Stimulated activated CD8-positive, alpha-beta memory T cell treated with anti-CD3 and anti-CD28 coated beads, Interleukin-4, amount 100 ng/mL, for 48 hours (primary cell): ENCODE results near the gene SRGAP1.
"Not testable (repeated sequence)": the region's sequence is repeated elsewhere in the genome, so short reads cannot be mapped to it uniquely, and the experiment has no call there.

Experiments
- DNase-seq: peaks from one replicate; pipeline ENCODE4 v3.0.0-alpha.2; 2020

The SRGAP1 gene

DNA sequence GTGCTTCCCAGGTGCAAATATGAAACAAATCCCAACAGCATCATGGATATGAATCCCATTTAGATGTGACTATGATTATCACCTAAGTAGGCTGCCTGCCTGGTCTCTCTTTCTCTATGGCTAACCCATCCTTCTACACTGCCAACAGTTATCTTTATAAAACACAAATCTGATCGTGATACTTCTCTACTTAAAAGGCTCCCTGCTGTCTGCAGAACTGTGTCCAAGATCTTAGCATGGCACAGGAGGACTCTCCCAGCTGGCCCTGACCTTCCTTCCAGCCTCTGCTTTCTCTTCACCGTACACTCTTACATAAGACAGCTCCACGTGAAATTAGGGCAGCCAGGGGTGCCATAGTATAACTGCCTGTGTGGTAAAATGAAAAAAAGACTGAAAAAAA, 3.5 kb upstream of the SRGAP1 start:
- DNase-seq = no peak

DNA sequence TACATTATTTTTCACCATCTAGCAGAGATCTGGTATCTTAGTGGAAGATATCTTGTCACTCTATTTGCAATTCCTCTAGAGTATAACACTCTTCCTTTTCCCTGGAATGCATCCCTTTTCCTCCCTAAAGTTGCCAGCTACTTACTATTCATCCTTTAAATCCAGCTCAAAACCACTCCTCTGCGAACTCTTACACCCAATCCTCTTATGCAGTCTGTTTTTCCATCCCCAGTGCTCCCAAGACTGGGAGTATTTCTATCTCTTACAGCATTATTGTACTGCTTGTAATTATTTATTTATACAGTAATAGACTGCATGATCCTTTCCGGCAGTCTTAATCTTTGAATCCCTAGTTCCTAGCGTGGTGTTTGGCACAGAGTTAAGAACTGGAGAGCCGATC, 2.9 kb upstream of the SRGAP1 start:
- DNase-seq = no peak

GRCh38 chr12:63842750-63843149, 1.8 kb upstream of the SRGAP1 start:
- DNase-seq = not testable (repeated sequence)

DNA sequence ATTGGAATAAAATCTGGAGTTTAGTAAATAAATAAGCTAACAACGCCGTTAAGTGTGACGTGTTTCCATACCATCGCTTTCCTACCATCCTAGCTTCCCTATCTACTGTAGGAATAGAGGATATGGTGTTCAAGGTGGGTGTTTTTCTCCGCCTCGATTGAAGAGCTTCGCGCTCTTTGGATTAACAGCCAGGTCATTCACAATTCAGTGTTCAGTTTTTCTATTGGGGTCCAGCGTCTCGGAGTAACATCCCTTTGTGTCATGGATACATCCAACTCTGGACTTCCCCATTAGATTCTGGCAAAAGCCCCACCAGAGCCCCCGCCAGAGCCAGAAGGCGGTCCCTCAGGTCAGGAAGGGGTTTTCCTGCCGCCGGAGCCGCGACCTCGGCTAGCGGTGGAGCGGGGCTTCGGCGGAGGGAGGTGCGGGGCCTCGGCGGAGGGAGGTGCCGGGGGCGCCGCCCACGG, 1.2 kb upstream of the SRGAP1 start:
- DNase-seq = no peak

DNA sequence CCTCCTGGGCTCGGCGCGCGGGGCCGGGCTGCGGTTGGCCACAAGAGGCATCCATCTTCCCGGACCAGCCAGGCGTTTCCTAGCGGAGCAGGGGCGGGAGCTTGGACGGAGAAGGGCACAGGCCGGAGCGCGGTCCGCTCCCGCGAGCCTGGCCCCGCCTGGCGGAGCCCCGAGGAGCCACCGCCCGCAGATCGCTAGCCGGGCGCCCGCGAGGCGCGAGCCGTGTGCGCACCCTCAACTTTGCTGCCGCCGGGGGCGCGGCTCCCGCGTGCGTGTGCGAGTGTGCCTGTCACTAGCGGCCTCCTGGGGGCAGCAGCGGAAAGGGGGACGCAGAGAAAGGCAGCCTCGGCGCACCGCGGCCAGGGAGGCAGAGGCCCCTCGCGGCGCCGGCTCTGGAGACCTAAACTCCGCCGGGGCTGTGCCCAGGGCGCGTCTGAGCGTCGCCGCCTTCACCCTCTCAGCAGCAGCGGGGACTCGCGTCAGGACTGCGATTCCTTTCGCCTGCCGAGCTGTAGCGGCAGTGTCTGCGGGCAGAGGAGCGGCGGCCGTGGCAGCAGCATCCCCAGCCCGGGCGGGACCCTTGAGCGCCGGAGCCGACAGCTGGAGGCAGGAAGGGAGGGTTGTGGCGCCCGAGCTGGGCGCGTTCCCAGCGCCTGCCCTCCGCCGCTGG, 644 bp upstream of the SRGAP1 start:
- peak; percentile 84 for DNase-seq

DNA sequence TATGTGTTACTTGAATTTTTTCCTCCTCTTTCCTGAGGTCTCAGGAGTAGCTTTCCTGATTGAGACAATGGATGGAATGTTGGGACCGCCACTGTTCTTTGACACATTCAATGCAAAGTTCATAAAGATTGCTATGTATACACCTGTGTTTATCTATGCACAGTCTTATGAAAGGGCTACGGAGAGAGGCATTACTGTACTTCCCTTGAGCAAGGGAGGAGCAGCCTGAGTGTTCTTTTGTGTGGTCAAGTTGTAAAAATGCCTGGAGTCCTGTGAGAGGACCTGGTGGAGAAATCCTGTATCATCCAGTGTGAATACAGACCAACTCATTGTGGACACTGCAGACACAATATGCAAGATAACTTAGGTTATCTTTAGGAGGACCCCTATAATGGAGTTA, 1.2 kb downstream of the SRGAP1 start:
- DNase-seq = no peak

GRCh38 chr12:63846238-63846967, 1.9 kb downstream of the SRGAP1 start:
- DNase-seq = no peak

- no peak for DNase-seq
Measured at GRCh38 chr12:63848450-63848849, 4.0 kb downstream of the SRGAP1 start.

DNA sequence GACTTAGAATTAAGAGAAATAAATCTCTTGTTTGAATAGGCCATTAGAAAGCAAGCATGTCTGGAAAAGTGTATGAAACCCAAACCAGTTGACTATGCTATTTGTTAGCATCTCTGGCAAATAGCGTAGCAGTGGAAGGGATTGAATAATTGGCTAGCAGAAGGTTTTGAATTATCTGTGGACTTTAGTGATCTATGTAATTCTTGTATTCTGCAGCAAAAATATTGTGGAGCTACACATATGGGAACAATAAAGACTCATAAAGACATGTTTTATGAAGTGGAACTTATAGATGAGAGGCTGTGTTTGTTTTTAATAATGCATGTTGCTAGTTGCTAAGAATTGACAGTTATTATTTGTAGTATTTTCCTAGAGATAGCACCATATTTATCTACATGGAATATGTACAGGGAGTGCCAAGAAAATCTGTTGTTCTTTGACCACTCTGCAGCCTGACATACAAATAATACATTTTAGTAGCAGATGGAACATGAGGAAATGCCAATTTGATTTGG, 4.7 kb downstream of the SRGAP1 start:
- DNase-seq = no peak

DNA sequence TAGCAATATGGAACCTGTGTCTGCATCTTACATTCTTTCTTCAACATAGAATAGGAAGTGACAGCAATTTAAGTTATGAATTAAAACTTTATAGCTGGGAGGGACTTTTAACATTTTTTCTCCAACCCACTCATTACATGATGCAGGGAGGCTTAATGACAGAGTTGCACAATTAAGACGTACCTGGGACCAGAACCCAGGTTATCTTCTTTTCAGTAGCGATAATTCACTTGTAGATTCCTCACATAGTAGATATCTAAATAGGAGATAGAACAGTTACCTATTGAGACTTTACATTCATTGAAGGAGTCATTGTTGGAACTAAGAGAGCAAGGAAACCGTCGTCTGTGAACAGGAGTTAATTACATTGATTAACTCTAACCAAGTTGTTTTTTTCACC, 5.1 kb downstream of the SRGAP1 start:
- DNase-seq = no peak

- no peak for DNase-seq
Measured at GRCh38 chr12:63853978-63854377, 9.5 kb downstream of the SRGAP1 start.

DNA sequence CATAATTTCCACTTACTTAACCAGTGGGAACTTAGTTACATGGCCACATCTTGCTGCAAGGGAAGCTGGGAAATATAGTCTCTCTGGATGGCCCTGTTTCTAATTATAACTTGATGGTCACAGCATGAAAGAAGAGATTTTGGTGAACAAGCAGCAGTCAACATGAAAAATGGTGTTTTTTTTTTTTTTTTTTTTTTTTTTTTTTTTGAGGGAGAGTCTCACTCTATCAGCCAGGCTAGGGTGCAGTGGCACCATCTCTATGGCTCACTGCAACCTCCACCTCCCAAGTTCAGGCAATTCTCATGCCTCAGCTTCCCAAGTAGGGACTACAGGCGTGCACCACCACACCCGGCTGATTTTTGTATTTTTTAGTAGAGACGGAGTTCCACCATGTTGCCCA, 10.8 kb downstream of the SRGAP1 start:
- no peak for DNase-seq

DNA sequence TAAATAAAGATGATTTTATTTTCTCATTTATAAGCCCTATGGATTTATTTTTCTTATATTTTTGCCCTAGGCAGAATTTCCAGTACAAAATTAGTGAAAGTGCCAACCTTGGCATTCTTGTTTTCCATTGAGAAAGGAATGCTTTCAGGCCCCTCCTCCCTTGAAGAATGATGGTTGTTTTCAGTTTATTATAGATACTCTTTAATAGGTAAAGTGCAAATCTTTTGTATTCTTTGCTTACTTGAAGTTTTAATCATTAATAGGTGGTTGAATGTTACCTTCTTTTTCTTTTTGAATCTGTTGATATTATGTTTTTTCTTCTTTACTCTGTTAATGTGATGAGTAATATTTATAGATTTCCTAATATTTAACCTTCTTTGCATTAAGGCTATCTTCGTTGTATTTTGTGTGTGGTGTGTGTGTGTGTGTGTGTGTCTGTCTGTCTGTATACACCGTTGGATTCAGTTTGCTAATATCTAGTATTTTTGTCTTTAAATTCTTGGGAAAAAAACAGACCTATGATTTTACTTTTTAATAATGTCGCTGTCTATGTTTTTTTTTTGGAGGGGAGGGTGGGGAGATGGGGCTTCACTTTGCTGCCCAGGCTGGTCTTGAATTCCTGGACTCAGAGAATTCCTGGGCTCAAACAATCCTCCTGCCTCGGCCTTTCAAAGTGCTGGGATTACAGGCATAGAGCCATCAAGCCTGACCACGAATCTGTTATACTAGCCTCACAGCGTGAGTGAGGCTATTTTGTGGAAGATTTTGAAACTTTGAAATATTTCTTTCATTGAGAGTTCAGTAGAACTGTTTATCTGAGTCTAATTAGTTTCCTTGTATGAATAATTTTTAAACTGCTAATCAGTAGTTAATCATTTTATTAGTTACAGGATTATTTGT, 13.5 kb downstream of the SRGAP1 start:
- DNase-seq = no peak

DNA sequence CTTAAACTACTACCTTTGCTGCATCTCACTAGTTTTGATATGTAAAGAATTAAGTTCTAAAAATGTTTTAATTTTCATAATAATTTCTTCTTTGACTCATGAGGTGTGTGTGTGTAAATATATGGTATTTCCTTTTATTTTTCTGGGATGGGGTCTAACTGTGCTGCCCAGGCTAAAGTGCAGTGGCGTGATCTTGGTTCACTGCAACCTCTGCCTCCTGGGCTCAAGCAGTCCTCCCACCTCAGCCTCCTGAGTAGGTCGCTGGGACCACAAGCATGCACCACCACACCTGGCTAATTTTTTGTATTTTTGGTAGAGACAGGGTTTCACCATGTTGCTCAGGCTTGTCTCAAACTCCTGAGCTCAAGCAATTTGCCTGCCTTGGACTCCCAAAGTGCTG, 15.4 kb downstream of the SRGAP1 start:
- DNase-seq = not testable (repeated sequence)

GRCh38 chr12:63862187-63862968, 17.9 kb downstream of the SRGAP1 start:
- DNase-seq = no peak

- DNase-seq = no peak
Measured at GRCh38 chr12:63862969-63863230, 18.4 kb downstream of the SRGAP1 start.

- no peak for DNase-seq
Measured at GRCh38 chr12:63863658-63864453, 19.4 kb downstream of the SRGAP1 start.

DNA sequence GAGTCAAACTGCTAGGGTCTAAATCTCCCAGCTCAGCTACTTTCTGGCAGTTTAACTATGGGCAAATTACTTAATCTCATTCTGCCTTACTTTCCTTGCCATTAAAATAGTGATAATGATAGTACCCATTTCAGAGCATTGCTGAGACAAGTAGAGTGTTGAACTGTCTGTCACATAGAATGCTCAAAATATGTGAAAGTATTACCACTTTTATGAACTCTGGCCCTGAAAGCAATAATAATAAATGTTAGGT, 19.9 kb downstream of the SRGAP1 start:
- no peak for DNase-seq

DNA sequence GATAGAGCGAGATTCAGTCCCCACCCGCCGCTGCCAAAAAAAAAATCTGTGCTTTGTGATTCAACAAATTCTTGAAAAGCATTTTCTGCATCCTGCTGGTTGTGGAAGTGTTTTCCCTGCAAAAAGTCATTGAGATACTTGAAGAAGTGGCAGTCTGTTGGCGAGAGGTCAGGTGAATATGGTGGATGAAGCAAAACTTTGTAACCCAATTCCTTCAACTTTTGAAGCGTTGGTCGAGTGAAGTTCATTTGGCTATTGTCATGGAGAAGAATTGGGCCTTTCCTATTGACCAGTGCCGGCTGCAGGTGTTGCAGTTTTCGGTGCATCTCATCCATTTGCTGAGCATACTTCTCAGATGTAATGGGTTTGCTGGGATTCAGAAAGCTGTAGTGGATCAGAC, 20.9 kb downstream of the SRGAP1 start:
- DNase-seq = no peak

DNA sequence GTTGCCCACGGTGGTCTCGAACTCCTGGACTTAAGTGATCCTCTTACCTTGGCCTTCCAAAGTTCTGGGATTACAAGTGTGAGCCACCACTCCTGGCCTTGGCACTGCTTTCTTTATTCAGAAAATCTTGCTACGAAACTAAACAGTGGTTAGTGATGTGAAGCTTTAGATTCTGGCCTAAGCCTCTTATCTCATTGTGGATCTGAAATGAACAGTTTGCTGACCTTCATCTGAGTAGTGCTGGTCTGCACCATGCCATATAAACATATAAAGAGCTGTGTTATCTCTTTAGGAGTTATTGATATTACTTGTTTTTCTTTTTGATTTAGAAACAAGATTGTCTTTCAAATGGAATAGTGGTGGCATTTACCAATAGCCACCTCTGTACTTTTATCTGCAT, 22.6 kb downstream of the SRGAP1 start:
- DNase-seq = no peak

GRCh38 chr12:63869656-63870055, 25.2 kb downstream of the SRGAP1 start:
- DNase-seq = no peak

DNA sequence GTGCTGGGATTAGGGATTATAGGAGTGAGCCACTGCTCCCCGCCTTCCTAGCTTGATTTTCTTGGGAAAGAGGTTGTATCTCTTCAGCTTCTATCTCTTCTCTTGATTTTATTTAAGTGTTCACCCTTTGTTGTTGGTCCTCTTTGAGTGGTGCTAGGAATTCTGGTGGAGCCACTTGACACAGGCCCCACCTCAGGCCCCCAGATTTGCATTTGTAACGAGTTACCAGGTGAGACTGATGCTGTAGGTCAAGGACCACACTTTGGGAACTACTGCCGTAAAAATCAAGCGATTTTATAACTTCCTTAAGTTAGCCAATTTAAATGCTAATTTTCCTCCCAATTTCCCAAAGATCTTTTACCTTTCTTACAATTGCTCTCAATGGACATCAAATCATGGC, 26.3 kb downstream of the SRGAP1 start:
- DNase-seq = no peak
